ENCODE data around the gene POR. TPM values are rescaled to one million over a fixed set of nuclear protein-coding genes. Genes with fewer than 3 reads are reported as not detected.

The POR gene
- total and polyA plus RNA-seq, 2 experiments from 2014 or later, result 106 to 220 TPM

- H3K4me1 ChIP-seq (ENCODE audit: insufficient read depth), result no peaks in the 10 kb centered on the region
- WGBS (ENCODE audit: low lambda C conversion rate, missing lambda C conversion rate), result 90% methylated on average over 28 of the region's 29 CpGs
- H4K20me1 ChIP-seq (ENCODE audit: insufficient read depth, poor library complexity, severe bottlenecking), result no peaks in the 10 kb centered on the region
- TF ChIP-seq EZH2 (IDR thresholded peaks at IDR 0.05; ENCODE audit: borderline replicate concordance) (no peak), EZH2phosphoT487 (IDR thresholded peaks at IDR 0.05; ENCODE audit: low read depth, severe bottlenecking, unreplicated experiment) (no peak), CTCF (IDR thresholded peaks at IDR 0.05; ENCODE audit: poor library complexity) (no peak)
- H3K9me3 ChIP-seq (ENCODE audit: low read depth), result no peaks in the 10 kb centered on the region
- no peaks in the 10 kb centered on the region for H3K79me2 ChIP-seq
- H3K27ac ChIP-seq, result no peak overlapping the region
- no peak overlapping the region for H2AFZ ChIP-seq
- no peak overlapping the region for H3K4me2 ChIP-seq
- no peak overlapping the region for H3K4me3 ChIP-seq
- H3K27me3 ChIP-seq, result no peaks in the 10 kb centered on the region
- DNase-seq (ENCODE audit: low spot score), result no peak
- no peaks in the 10 kb centered on the region for H3K36me3 ChIP-seq (replicated peaks; ENCODE audit: insufficient read depth, low read depth)
- H3K9me2 ChIP-seq (replicated peaks; ENCODE audit: insufficient read depth), result no peaks in the 10 kb centered on the region
These were observed 65.7 kb downstream of the POR start for GRCh38 chr7:75980430-75981202.

DNA sequence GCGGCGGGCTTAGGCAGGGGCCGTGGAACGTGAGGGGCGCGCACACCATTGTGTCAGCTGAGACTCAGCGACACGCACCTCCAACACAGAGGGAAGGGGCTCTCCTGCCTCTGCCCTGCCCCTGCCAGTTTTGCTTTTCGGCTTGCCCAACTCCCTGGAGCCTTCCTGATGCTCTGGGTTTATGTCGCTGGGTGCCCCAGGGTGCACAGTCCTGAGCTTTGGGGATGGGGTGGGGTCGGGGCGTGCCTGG is 66.2 kb downstream of the POR start:
- Histone ChIP-seq H3K9me2 (replicated peaks; ENCODE audit: insufficient read depth) (no peaks in the 10 kb centered on the region), H3K4me1 (ENCODE audit: insufficient read depth) (no peaks in the 10 kb centered on the region), H3K36me3 (replicated peaks; ENCODE audit: insufficient read depth, low read depth) (no peaks in the 10 kb centered on the region), H3K4me3 (no peak overlapping the region), H3K9me3 (ENCODE audit: low read depth) (no peaks in the 10 kb centered on the region), H3K79me2 (no peaks in the 10 kb centered on the region), H3K27me3 (no peaks in the 10 kb centered on the region), H3K4me2 (no peak overlapping the region), H3K27ac (no peak overlapping the region), H4K20me1 (ENCODE audit: insufficient read depth, poor library complexity, severe bottlenecking) (no peaks in the 10 kb centered on the region), H2AFZ (no peak overlapping the region)
- no peak for DNase-seq (ENCODE audit: low spot score)
- no peak for TF ChIP-seq EZH2 (IDR thresholded peaks at IDR 0.05; ENCODE audit: borderline replicate concordance)
- no peak for TF ChIP-seq EZH2phosphoT487 (IDR thresholded peaks at IDR 0.05; ENCODE audit: low read depth, severe bottlenecking, unreplicated experiment)
- TF ChIP-seq CTCF (IDR thresholded peaks at IDR 0.05; ENCODE audit: poor library complexity), result no peak
- 92% methylated on average over 12 of the region's 12 CpGs for WGBS (ENCODE audit: low lambda C conversion rate, missing lambda C conversion rate)

DNA sequence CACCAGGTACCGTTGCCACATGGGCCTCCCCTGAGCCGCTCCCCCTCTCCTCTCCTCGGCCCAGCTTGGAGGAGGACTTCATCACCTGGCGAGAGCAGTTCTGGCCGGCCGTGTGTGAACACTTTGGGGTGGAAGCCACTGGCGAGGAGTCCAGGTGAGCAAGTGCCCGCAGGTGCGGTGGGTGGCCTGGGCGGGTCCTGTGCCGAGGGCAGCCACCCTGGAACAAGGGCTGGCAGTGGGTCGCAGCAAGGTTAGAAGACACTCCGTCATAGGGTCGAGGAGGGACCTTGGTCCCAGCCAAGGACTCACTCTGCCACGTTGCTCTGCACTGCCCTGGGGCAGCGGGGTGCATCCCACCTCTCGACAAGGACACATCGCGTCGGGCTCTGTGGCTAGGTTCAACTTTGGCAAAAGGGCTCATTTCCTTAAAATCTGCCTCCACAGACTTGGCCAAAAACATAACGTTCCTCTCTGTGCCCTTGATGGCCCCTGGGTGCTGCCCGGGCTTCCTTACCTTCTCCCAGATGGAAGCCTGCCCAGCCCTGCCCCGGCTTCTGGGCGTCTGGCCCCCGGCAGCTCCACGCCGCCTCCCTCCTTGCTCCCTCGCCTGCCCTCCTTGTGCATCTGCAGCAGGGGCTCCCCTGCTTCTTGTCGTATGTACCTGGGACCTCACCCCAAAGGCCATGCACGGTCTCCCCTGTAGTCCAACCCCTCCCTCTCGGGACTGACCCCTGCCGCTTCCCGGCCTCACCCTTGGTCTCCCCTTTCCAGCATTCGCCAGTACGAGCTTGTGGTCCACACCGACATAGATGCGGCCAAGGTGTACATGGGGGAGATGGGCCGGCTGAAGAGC is 66.7 kb downstream of the POR start:
- WGBS (ENCODE audit: low lambda C conversion rate, missing lambda C conversion rate), result 95% methylated on average over 36 of the region's 38 CpGs

More for the DNA sequence above, 66.7 kb downstream of the POR start:
- no peaks in the 10 kb centered on the region for H3K9me2 ChIP-seq (replicated peaks; ENCODE audit: insufficient read depth)
- TF ChIP-seq EZH2phosphoT487 (IDR thresholded peaks at IDR 0.05; ENCODE audit: low read depth, severe bottlenecking, unreplicated experiment), result no peak
- no peak for TF ChIP-seq EZH2 (IDR thresholded peaks at IDR 0.05; ENCODE audit: borderline replicate concordance)
- TF ChIP-seq CTCF (IDR thresholded peaks at IDR 0.05; ENCODE audit: poor library complexity), result no peak
- DNase-seq (ENCODE audit: low spot score), result peak; percentile 4
- no peak overlapping the region for H2AFZ ChIP-seq
- H3K79me2 ChIP-seq, result no peaks in the 10 kb centered on the region
- no peaks in the 10 kb centered on the region for H3K36me3 ChIP-seq (replicated peaks; ENCODE audit: insufficient read depth, low read depth)
- H3K9me3 ChIP-seq (ENCODE audit: low read depth), result no peaks in the 10 kb centered on the region
- H3K4me1 ChIP-seq (ENCODE audit: insufficient read depth), result no peaks in the 10 kb centered on the region
- no peaks in the 10 kb centered on the region for H3K27me3 ChIP-seq
- no peaks in the 10 kb centered on the region for H4K20me1 ChIP-seq (ENCODE audit: insufficient read depth, poor library complexity, severe bottlenecking)
- H3K27ac ChIP-seq, result no peak overlapping the region
- H3K4me2 ChIP-seq, result no peak overlapping the region
- no peak overlapping the region for H3K4me3 ChIP-seq
